GM12878 (cell line): ENCODE results near the gene MTRF1L. TPM values are rescaled to one million over a fixed set of nuclear protein-coding genes. Genes with fewer than 3 reads are reported as not detected.
A peak's percentile ranks its signal among the peaks of the same experiment; 100 is the strongest.

Experiments
- BCL3 ChIP-seq: IDR thresholded peaks from 2 replicates; pipeline ENCODE4 v1.6.1; 2011; ENCODE audit warnings: borderline replicate concordance, low read depth, mild to moderate bottlenecking, moderate library complexity, low read length; ENCODE audit not compliant: insufficient read depth, poor library complexity, severe bottlenecking
- BCLAF1 ChIP-seq: fragments of 450-650 bp; IDR thresholded peaks from 2 replicates; pipeline ENCODE4 v1.6.1; 2017; ENCODE audit warnings: antibody characterized with exemption, mild to moderate bottlenecking, moderate library complexity
- BHLHE40 ChIP-seq, 2 experiments: fragments of 450-650 bp in 1 of 2; IDR thresholded peaks; 2 replicates each; pipeline ENCODE4 v1.6.1; 2011 to 2017; ENCODE audit warnings: low read depth in 2 of 2, borderline replicate concordance in 1 of 2, improper control_type of control experiment in 1 of 2, low read length in 1 of 2, mild to moderate bottlenecking in 1 of 2
- CREB1 ChIP-seq: IDR thresholded peaks from 2 replicates; pipeline ENCODE4 v1.6.1; 2012; ENCODE audit warnings: low read depth, mild to moderate bottlenecking, inconsistent platforms
- EGR1 ChIP-seq, 2 experiments: IDR thresholded peaks; 1 replicate in 1 of 2; 2 replicates in 1 of 2; pipeline ENCODE4 v1.6.1; 2011 to 2012; ENCODE audit warnings: low read depth in 2 of 2, low read length in 2 of 2, borderline replicate concordance in 1 of 2, mild to moderate bottlenecking in 1 of 2, moderate library complexity in 1 of 2
- GATAD2B ChIP-seq: fragments of 450-650 bp; conservative IDR thresholded peaks from 2 replicates; pipeline ENCODE4 v1.6.1; 2017; ENCODE audit warnings: low read depth, mild to moderate bottlenecking, moderate library complexity
- LARP7 ChIP-seq: fragments of 450-650 bp; IDR thresholded peaks from 2 replicates; pipeline ENCODE4 v1.6.1; 2017; ENCODE audit warnings: mild to moderate bottlenecking
- MAX ChIP-seq: IDR thresholded peaks from 2 replicates; pipeline ENCODE4 v1.6.1; 2012; ENCODE audit warnings: low read depth, low read length, improper control_type of control experiment
- MLLT1 ChIP-seq: fragments of 450-650 bp; IDR thresholded peaks from 2 replicates; pipeline ENCODE4 v1.6.1; 2016; ENCODE audit warnings: mild to moderate bottlenecking
- NFYA ChIP-seq: IDR thresholded peaks from 2 replicates; pipeline ENCODE4 v1.6.1; 2011; ENCODE audit warnings: low read depth, mild to moderate bottlenecking, low read length, improper control_type of control experiment, borderline replicate concordance
- PAX5 ChIP-seq: IDR thresholded peaks from 2 replicates; pipeline ENCODE4 v1.6.1; 2011; ENCODE audit warnings: low read depth, low read length, borderline replicate concordance
- POLR2AphosphoS5 ChIP-seq: IDR thresholded peaks from 2 replicates; pipeline ENCODE4 v1.6.1; 2011; ENCODE audit warnings: mild to moderate bottlenecking, low read length, inconsistent platforms
- POU2F2 ChIP-seq: IDR thresholded peaks from 3 replicates; pipeline ENCODE4 v1.6.1; 2011; ENCODE audit warnings: low read depth, mild to moderate bottlenecking, low read length, borderline replicate concordance
- RELB ChIP-seq: fragments of 450-650 bp; IDR thresholded peaks from 2 replicates; pipeline ENCODE4 v1.6.1; 2017; ENCODE audit warnings: low read depth, mild to moderate bottlenecking, moderate library complexity
- SKIL ChIP-seq: fragments of 450-650 bp; IDR thresholded peaks from 2 replicates; pipeline ENCODE4 v1.6.1; 2017; ENCODE audit warnings: mild to moderate bottlenecking, low read depth, inconsistent platforms; ENCODE audit not compliant: poor library complexity, severe bottlenecking
- SMC3 ChIP-seq: IDR thresholded peaks from 2 replicates; pipeline ENCODE4 v1.6.1; 2011; ENCODE audit warnings: low read length, improper control_type of control experiment, borderline replicate concordance
- SPI1 ChIP-seq: IDR thresholded peaks from 2 replicates; pipeline ENCODE4 v1.6.1; 2011; ENCODE audit warnings: low read depth, mild to moderate bottlenecking, low read length, moderate library complexity, borderline replicate concordance; ENCODE audit not compliant: insufficient read depth
- STAT3 ChIP-seq: IDR thresholded peaks from 2 replicates; pipeline ENCODE4 v1.6.1; 2011; ENCODE audit warnings: low read depth, low read length, improper control_type of control experiment
- ZNF217 ChIP-seq: fragments of 450-650 bp; IDR thresholded peaks from 2 replicates; pipeline ENCODE4 v1.6.1; 2017; ENCODE audit warnings: antibody characterized with exemption, mild to moderate bottlenecking
- polyA plus RNA-seq, 11 experiments: library from polyadenylated mRNA; depleted of rRNA in 4 of 11; unstranded in 6 of 11; stranded (reverse) in 5 of 11; fragments of >200 nt; fragmentation: Nextera tagmentation in 4 of 11; fragmentation: Illumina TruSeq in 1 of 11; extraction: Ambion mirVana in 4 of 11; extraction: Trizol in 1 of 11; gene quantifications; 1 replicate in 1 of 11; 2 replicates in 10 of 11; pipeline versions ENCODE4 v1.2.1 to v1.2.3, GENCODE V29; 2011 to 2016; ENCODE audit warnings: inconsistent platforms in 2 of 11, missing spikeins in 2 of 11, low read depth in 1 of 11
- total RNA-seq, 4 experiments: library from RNA; depleted of rRNA in 3 of 4; stranded (reverse); fragments of >200 nt in 3 of 4; fragmentation: Illumina TruSeq in 1 of 4; extraction: Trizol in 1 of 4; gene quantifications; 2 replicates each; pipeline versions ENCODE4 v1.2.1 to v1.2.3, GENCODE V29; 2013 to 2021

MTRF1L gene
- total and polyA plus RNA-seq, 10 of the 15 experiments (the other 5 are each of a cell fraction or from before 2014, with no cell fraction given), result 5.1 to 21.6 (median 16.1) TPM

GRCh38 chr6:152975204-152975915, 27.1 kb downstream of the MTRF1L start (continued):
- TF ChIP-seq SKIL, result peak; percentile 61
- no peak for TF ChIP-seq SMC3
- TF ChIP-seq POU2F2, result no peak
- no peak for TF ChIP-seq LARP7
- no peak for TF ChIP-seq MAX
- TF ChIP-seq STAT3, result no peak
- TF ChIP-seq PAX5, result no peak
- no peak for TF ChIP-seq GATAD2B
- TF ChIP-seq MLLT1, result no peak
- TF ChIP-seq NFYA, result no peak
- TF ChIP-seq RELB, result 0 out of 2 replicates have a peak, but pooled peaks have one; percentile 33
- TF ChIP-seq ZNF217, result no peak
- TF ChIP-seq SPI1, result no peak
- no peak for TF ChIP-seq BCL3
- TF ChIP-seq CREB1, result no peak
- no peak for TF ChIP-seq POLR2AphosphoS5
- TF ChIP-seq BCLAF1, result peak; percentile 86
- no peak for TF ChIP-seq EGR1 (IDR thresholded peaks at IDR 0.05; ENCODE audit: borderline replicate concordance in 1 of 2, low read depth in 2 of 2, low read length in 2 of 2)
- TF ChIP-seq BHLHE40 (IDR thresholded peaks at IDR 0.05; ENCODE audit: borderline replicate concordance in 1 of 2, low read depth in 2 of 2, low read length in 1 of 2), result peak; percentile 40 to 73; a peak in 2 of 4 replicates
